Spleen (tissue), 7 donors: ENCODE results near the gene RAB24.

Experiments used
- CTCF ChIP-seq, 11 experiments: fragments of 200-600 bp in 7 of 11; fragments of 450-650 bp in 4 of 11; sonication (generic) in 4 of 11; IDR thresholded peaks in 8 of 11; conservative IDR thresholded peaks in 3 of 11; 1 replicate in 7 of 11; 2 replicates in 4 of 11; pipeline versions ENCODE4 v1.4.0 to v1.8.0; 2016 to 2021; ENCODE audit warnings: antibody characterized with exemption in 11 of 11, inconsistent platforms in 4 of 11, mild to moderate bottlenecking in 1 of 11
- POLR2A ChIP-seq, 3 donors: fragments of 450-650 bp; IDR thresholded peaks; one replicate each; pipeline ENCODE4 v1.5.1; 2017; ENCODE audit warnings: antibody characterized with exemption in 3 of 3, mild to moderate bottlenecking in 1 of 3
- POLR2AphosphoS5 ChIP-seq, 3 donors: sonication (generic); formaldehyde crosslinking; IDR thresholded peaks; one replicate each; pipeline ENCODE4 v1.5.1; 2017; ENCODE audit warnings: antibody characterized with exemption in 3 of 3
- donor health status: DM: no; HTN: no; CAD: no; lungs with moderate emphysema.
- donor health status: DM: no; HTN: no; CAD: no.
- donor health status: DM: no; HTN: no; CAD: no.

DNA sequence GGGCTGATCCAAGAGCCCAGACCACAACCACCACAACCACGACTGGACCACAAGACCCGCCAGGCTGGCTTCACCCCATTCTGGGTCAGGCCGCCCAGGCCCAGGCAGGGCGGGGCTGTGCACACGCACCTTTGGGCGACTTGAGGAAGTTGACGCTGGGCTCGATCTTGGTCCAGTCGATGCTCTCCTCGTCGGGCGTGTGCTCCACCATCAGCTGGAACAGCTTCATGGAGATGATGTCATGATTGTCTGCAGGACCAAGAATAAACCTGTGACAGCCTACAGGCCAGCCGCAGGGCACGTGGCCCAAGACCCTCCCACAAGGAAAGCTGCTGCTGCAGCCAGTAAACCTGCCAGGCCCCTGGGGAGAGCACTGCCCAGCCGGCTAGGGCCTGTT is 30.6 kb upstream of the RAB24 start:
- TF ChIP-seq POLR2AphosphoS5 (IDR thresholded peaks at IDR 0.05) (peak in 1 of 3 donors; percentile 43), CTCF (IDR thresholded peaks at IDR 0.05 in 8 of 11, conservative IDR thresholded peaks at IDR 0.05 in 3 of 11) (no peak), POLR2A (IDR thresholded peaks at IDR 0.05) (no peak)
